Ishikawa (cell line): ENCODE measurements around the gene PRKACA.

Experiments
- CEBPB ChIP-seq: IDR thresholded peaks from 2 replicates; pipeline ENCODE4 v1.6.1; 2012
- CREB1 ChIP-seq: IDR thresholded peaks from 2 replicates; pipeline ENCODE4 v1.6.1; 2012; ENCODE audit warnings: low read depth
- EGR1 ChIP-seq: IDR thresholded peaks from 2 replicates; pipeline ENCODE4 v1.6.1; 2012
- EP300 ChIP-seq: IDR thresholded peaks from 2 replicates; pipeline ENCODE4 v1.6.1; 2012; ENCODE audit warnings: borderline replicate concordance
- FOXM1 ChIP-seq: IDR thresholded peaks from 2 replicates; pipeline ENCODE4 v1.6.1; 2012; ENCODE audit warnings: low read depth, borderline replicate concordance
- NFIC ChIP-seq: IDR thresholded peaks from 2 replicates; pipeline ENCODE4 v1.6.1; 2012
- RAD21 ChIP-seq: IDR thresholded peaks from 2 replicates; pipeline ENCODE4 v1.6.1; 2012; ENCODE audit warnings: low read depth
- TAF1 ChIP-seq: IDR thresholded peaks from 2 replicates; pipeline ENCODE4 v1.6.1; 2012; ENCODE audit warnings: low read depth, mild to moderate bottlenecking
- TCF12 ChIP-seq: IDR thresholded peaks from 2 replicates; pipeline ENCODE4 v1.6.1; 2012; ENCODE audit warnings: low read depth
- TEAD4 ChIP-seq: IDR thresholded peaks from 2 replicates; pipeline ENCODE4 v1.6.1; 2012
- YY1 ChIP-seq: IDR thresholded peaks from 2 replicates; pipeline ENCODE4 v1.6.1; 2012; ENCODE audit warnings: low read depth
- ZBTB7A ChIP-seq: IDR thresholded peaks from 2 replicates; pipeline ENCODE4 v1.6.1; 2012; ENCODE audit warnings: low read depth
- TF ChIP-seq, protein P1 (sequence below): IDR thresholded peaks from 2 replicates; pipeline ENCODE4 v1.6.1; 2012
- TF ChIP-seq, protein P2 (sequence below): IDR thresholded peaks from 2 replicates; pipeline ENCODE4 v1.6.1; 2012
- TF ChIP-seq, protein P3 (sequence below): IDR thresholded peaks from 2 replicates; pipeline ENCODE4 v1.6.1; 2012; ENCODE audit warnings: low read depth, mild to moderate bottlenecking

PRKACA gene

DNA sequence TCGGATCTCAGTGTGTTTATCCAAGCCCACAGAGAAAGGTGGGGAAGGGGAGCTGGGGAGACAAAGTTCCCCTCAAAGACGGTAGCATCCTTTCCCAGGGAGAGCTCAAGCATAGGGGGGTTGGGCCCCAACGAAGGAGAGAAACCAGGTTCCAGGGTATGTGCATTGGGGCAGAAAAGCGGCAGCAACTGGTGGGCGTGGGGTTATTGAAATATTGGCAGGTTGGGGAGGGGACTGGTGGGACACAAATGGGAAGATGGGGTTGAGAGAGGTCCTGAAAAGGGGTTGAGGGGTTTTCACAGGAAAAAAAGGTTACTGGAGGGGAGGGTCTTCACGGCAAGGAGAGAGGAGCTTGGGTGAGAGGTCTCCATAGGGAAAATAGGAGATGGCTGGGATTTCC is 17.8 kb upstream of the PRKACA start:
- TF ChIP-seq FOXM1 (no peak), EP300 (no peak)
- TF ChIP-seq, protein P1, sequence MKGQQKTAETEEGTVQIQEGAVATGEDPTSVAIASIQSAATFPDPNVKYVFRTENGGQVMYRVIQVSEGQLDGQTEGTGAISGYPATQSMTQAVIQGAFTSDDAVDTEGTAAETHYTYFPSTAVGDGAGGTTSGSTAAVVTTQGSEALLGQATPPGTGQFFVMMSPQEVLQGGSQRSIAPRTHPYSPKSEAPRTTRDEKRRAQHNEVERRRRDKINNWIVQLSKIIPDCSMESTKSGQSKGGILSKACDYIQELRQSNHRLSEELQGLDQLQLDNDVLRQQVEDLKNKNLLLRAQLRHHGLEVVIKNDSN: no peak
- TF ChIP-seq, protein P2, sequence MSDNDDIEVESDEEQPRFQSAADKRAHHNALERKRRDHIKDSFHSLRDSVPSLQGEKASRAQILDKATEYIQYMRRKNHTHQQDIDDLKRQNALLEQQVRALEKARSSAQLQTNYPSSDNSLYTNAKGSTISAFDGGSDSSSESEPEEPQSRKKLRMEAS: no peak

DNA sequence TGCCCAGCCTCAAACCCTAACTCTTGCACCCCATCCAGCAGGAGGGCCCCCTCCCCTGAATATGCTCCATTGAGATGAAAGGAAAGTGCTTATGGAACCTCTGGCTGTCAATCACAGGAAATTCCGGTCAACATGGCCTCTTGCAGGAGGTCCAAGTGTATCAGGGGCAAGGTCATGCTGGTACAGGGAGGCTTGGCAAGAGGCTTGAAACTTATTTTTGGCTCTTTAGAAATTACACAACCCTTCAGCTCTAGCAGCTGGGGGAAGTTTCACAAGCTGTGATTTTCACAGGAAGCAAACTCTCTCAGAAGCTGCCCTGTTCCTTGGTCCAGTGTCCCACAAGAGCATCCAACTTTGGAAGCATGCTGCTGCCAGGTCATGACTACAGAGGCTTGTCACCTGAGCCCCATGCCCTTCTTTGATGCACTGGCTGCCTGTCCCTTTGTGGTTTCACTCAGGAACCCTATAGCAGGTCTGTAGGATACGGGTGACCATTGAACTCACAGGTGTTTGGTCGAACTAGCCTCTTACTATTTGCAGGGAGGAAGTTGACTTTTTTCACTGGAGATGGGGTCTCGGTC is 10.5 kb upstream of the PRKACA start:
- TF ChIP-seq, protein P3, sequence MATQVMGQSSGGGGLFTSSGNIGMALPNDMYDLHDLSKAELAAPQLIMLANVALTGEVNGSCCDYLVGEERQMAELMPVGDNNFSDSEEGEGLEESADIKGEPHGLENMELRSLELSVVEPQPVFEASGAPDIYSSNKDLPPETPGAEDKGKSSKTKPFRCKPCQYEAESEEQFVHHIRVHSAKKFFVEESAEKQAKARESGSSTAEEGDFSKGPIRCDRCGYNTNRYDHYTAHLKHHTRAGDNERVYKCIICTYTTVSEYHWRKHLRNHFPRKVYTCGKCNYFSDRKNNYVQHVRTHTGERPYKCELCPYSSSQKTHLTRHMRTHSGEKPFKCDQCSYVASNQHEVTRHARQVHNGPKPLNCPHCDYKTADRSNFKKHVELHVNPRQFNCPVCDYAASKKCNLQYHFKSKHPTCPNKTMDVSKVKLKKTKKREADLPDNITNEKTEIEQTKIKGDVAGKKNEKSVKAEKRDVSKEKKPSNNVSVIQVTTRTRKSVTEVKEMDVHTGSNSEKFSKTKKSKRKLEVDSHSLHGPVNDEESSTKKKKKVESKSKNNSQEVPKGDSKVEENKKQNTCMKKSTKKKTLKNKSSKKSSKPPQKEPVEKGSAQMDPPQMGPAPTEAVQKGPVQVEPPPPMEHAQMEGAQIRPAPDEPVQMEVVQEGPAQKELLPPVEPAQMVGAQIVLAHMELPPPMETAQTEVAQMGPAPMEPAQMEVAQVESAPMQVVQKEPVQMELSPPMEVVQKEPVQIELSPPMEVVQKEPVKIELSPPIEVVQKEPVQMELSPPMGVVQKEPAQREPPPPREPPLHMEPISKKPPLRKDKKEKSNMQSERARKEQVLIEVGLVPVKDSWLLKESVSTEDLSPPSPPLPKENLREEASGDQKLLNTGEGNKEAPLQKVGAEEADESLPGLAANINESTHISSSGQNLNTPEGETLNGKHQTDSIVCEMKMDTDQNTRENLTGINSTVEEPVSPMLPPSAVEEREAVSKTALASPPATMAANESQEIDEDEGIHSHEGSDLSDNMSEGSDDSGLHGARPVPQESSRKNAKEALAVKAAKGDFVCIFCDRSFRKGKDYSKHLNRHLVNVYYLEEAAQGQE: no peak
- TF ChIP-seq ZBTB7A (no peak), NFIC (no peak), TCF12 (no peak), EGR1 (no peak), FOXM1 (no peak), TEAD4 (no peak)
- TF ChIP-seq, protein P1: no peak

DNA sequence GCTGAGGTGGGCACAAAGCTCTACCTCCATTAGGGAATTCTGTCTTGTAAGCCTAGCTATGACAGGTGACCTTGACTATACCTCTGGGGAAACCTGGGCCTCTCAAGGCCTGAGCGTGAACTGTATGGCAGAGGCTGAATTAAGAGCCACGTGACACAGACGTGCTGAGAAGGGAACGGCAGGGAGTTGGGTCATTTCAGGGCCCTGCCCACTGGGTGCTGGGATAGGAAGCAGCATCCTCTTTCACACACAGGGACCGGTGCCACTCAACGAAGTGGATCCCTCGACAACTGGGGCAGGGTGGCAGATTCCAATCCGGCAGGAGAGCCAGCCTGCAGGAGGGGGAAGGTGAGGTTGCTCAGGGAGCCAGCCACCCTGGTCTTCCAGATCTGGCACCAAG is 9.6 kb upstream of the PRKACA start:
- TF ChIP-seq FOXM1: no peak
- no peak for TF ChIP-seq YY1
- no peak for TF ChIP-seq RAD21
- TF ChIP-seq TCF12: no peak
- TF ChIP-seq ZBTB7A: no peak
- no peak for TF ChIP-seq NFIC

DNA sequence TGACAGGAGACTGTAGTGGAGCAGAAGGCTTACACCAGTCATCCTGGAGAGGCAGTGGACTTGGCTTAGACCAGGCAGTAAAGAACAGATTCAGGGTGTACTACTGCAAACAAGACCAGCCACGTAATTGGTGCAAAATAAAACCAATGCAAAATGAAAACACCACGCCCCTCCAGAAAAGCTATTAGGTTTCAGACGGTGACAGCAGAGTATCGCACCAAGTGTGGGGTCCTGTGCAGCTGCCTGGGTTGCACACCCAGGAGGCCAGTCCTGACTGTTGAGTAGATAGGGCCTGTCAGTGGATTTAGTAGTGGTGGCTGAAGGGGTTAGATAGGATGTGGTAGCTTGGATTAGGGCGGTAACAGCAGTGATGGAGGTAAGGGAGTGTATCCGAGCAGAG is 5.4 kb upstream of the PRKACA start:
- TF ChIP-seq RAD21 (no peak), EGR1 (no peak), TCF12 (no peak), EP300 (no peak), FOXM1 (no peak), YY1 (no peak), TEAD4 (no peak), CEBPB (no peak), TAF1 (no peak), NFIC (no peak), CREB1 (no peak), ZBTB7A (no peak)
- TF ChIP-seq, protein P2: no peak
- TF ChIP-seq, protein P1: no peak
- TF ChIP-seq, protein P3: no peak

DNA sequence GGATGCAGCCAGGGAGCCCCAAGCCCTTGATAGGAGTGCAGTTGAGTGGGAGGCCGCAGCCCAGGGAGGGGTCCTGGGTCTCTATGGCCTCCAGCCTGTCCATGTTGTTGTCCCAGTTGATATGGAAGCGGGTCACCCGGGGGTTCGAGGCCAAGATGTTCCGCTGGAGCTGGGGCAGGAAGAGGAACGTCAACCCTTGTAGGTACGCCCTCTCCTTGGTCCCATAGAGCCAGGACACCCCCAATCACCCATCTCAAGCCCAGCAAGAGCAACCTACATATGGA is 2.9 kb upstream of the PRKACA start:
- TF ChIP-seq TEAD4 (no peak), TAF1 (no peak), NFIC (no peak), YY1 (no peak), EP300 (no peak), RAD21 (no peak), CEBPB (no peak)
- TF ChIP-seq, protein P2: no peak
